ENCODE results near the gene ANKRD17. TPM values are rescaled to one million over a fixed set of nuclear protein-coding genes. Genes with fewer than 3 reads are reported as not detected.
A peak's percentile ranks its signal among the peaks of the same experiment; 100 is the strongest.

Gene ANKRD17
- total and polyA plus RNA-seq, 9 of the 15 experiments (the other 6 are each of a cell fraction or from before 2014, with no cell fraction given), result 25.5 to 86.9 (median 52.2) TPM

- peak; percentile 99 for TF ChIP-seq ARID3A (IDR thresholded peaks at IDR 0.05; ENCODE audit: borderline replicate concordance, low read depth, low read length)
- TF ChIP-seq FOXJ3 (CRISPR knock-in tag; IDR thresholded peaks at IDR 0.05), result no peak
- no peak for TF ChIP-seq NFATC3 (IDR thresholded peaks at IDR 0.05)
- no peak for TF ChIP-seq THRA (IDR thresholded peaks at IDR 0.05)
- TF ChIP-seq ZNF592 (IDR thresholded peaks at IDR 0.05), result 0 out of 2 replicates have a peak, but pooled peaks have one; percentile 19
- no peak for TF ChIP-seq KDM1A (IDR thresholded peaks at IDR 0.05)
- no peak for TF ChIP-seq KAT2B (IDR thresholded peaks at IDR 0.05; ENCODE audit: low read depth, low read length)
- TF ChIP-seq CTCF (IDR thresholded peaks at IDR 0.05 in 2 of 3, conservative IDR thresholded peaks at IDR 0.05 in 1 of 3; ENCODE audit: insufficient read depth in 2 of 3, low read depth in 1 of 3, low read length in 3 of 3), result peak; percentile 62 to 86 (median 78)
- no peak for TF ChIP-seq RFX1 (IDR thresholded peaks at IDR 0.05)
- TF ChIP-seq HMBOX1 (IDR thresholded peaks at IDR 0.05), result peak; percentile 98
- no peak for TF ChIP-seq ID3 (CRISPR knock-in tag; IDR thresholded peaks at IDR 0.05)
- TF ChIP-seq ID3 (tag; IDR thresholded peaks at IDR 0.05), result no peak
- peak; percentile 47 for TF ChIP-seq RBFOX2 (IDR thresholded peaks at IDR 0.05; ENCODE audit: low read depth, low read length)
- no peak for TF ChIP-seq PHB2 (IDR thresholded peaks at IDR 0.05; ENCODE audit: low read depth)
- TF ChIP-seq CTCFL (IDR thresholded peaks at IDR 0.05; ENCODE audit: borderline replicate concordance, insufficient read depth, low read depth, low read length, poor library complexity, severe bottlenecking), result peak; percentile 72
Measured at GRCh38 chr4:73257234-73257633, 1.4 kb downstream of the ANKRD17 start (continued).
